GM21423 (cell line): ENCODE results near the gene ITGA8.

Source experiments
- ATAC-seq: cut with Tn5 transposase; IDR thresholded peaks from one replicate; pipeline ENCODE4 v1.9.1; 2021; ENCODE audit warnings: mild to moderate bottlenecking, moderate library complexity; ENCODE audit not compliant: unreplicated experiment

Gene ITGA8

DNA sequence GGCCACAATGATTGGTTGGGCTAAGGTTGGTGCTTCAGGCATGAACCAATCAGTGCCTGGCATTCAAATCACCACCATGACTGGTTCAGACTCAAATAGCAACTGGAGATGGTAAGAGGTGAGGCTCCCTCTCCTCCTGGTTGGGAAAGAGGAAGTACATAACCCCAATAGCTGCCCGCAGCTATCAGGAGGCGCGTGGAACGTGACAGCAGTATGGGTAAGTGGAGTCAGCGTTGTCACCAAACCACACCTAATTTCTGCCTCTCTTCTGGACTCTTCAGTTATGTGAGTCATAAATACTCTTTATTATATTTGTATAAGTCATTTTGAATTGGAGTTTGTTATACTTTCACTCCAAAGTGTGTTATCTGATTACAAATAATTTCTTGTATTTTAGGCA lies 17.9 kb upstream of the ITGA8 start:
- ATAC-seq = no peak

DNA sequence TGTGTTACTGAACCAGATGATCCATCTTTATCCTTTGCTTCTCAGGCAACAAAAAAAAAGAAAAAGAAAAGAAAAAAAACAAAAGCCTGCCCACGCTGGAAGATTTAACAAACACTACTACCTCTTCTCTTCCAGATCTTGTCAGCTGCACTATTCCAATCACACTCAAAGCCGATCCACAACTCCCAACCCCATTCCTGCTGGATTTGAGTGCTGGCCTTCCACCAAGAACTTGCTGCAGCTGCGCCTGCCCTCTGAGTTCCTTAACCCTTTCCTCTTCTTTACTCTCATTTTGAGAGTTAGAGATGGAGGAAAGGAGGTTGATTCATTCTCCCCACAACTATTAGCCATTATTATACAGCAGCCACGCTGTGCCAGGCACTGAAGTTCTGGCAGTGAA lies 16.0 kb upstream of the ITGA8 start:
- ATAC-seq = no peak

DNA sequence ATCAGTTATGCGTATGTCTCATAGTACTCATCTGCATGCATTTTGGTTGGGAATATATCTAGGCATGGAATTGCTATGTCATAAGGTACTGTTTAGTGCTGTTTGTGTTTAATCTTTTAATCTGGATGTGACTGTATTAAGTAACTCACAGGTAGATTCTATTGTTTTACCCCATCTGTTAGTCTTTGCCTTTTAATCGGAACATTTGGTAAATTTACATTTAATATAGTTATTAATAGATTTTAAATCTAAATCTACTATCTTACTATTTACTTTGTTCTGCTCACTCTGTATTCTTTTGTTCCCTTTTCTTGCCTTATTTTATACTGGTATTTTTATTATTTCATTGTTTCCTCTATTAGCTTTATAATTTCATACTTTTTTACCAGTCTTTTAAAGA lies 10.6 kb upstream of the ITGA8 start:
- no peak for ATAC-seq

DNA sequence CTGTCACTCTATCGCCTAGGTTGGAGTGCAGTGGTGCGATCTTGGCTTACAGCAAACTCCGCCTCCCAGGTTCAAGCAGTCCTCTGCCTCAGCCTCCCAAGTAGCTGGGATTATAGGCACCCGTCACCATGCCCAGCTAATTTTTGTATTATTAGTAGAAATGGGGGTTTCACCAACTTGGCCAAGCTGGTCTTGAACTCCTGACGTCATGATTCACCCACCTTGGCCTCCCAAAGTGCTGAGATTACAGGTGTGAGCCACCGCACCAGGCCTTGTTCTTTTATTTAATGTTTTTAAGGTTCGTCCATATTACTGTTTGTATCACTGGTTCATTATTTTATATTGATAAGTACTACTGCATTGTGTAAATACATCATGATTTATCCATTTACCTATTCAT lies 10.2 kb upstream of the ITGA8 start:
- ATAC-seq = no peak

DNA sequence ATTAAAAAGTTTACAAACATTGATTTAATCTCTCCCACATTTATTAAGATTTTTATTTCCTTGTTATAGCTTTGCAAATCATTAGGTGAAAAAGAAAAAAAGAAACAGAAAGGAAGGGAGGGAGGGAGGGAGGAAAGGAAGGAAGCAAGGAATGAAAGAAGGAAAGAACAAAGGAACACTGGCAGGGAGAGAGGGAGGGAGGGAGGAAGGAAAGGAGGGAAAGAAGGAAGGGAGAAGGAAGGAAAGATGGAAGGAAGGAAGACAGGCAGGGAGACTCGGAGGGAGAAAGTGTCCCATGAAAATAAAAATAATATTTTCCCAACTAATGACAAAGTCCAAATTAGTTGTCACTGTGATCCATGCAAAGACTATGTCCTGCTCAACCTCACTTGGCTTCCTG lies 6.3 kb upstream of the ITGA8 start:
- no peak for ATAC-seq

DNA sequence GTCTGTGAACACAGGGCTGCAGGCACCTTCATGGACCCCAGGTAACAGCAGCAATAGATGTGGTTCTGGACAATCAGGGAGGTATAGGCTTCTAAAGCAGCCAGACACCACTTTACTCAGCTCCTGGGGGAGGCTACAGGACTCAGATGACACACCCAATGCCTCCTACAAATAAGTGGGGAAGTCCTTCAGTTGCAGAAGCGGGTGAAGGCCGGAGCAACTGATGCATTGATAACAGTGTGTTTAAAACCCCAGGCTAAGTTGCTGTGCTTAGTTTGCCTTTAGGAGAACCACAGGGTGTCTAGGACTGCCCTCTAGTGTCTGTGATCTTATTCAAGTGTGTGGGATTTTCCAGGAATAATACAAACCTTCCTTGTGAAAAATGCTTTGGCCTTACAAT lies 5.9 kb upstream of the ITGA8 start:
- no peak for ATAC-seq

DNA sequence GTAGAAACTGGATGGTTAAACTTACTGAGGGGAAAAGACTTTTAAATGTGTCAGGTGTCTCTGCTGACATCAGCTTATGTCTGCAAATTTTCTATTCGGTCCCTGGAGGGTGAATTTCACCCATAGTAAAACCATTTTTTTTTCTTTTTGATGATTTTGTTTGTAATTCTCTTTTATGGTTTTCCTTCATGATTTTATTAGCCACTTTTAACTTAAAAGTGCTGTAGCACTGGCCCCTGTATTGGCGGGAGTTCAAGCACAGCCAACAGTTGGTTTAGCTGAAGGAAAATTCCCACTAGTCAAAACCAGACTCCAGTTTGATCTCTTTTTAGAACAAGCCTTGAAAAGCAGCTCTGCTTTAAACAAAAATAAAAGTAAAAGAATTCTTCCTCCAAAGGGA lies 5.0 kb upstream of the ITGA8 start:
- ATAC-seq = no peak

DNA sequence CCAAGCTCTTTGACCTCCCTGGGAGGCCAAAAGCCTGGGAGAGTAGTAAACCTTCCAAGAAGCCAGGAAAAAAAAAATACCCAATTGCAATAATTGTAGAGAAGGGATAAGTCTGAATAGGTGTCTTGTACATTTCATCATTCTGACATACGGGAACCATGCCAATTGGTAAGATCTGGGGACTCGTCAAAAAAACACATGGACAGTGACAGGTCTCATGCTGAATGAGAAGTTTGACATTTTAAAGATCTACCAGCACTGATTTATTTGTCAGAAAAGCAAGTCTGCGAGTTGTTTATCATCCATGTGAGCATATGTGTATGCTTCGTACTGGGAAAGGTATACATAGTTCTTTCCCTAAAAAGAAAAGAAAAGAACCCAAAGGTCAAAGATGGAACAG lies 4.1 kb upstream of the ITGA8 start:
- ATAC-seq = no peak

DNA sequence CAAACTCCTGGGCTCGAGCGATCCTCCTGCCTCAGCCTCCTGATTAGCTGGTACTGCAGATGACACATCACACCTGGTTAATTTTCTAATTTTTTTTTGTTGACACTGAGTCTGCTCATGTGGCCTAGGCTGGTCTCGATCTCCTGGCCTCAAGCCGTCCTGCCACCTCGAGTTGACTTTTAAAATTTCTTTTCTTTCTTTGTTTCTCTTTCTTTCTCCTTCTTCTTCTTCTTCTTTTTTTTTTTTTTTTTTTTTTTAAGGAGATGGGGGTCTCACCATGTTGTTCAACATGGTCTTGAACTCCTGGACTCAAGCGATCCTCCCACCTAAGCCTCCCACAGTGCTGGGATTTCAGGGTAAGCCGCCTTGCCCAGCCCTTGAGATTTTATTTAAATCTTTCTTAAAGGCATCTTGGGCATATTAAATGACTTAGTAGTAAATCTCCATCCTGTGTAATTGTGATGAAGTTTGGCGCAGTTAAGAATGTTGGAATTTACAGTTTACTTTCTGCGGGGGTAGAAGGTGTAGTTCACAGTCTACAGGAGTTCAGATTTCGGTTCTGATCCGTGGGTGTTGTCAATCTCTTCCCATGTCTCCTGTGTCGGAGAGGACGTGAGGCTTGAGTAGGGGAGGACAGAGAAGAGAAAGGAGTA lies 1.0 kb upstream of the ITGA8 start:
- no peak for ATAC-seq

DNA sequence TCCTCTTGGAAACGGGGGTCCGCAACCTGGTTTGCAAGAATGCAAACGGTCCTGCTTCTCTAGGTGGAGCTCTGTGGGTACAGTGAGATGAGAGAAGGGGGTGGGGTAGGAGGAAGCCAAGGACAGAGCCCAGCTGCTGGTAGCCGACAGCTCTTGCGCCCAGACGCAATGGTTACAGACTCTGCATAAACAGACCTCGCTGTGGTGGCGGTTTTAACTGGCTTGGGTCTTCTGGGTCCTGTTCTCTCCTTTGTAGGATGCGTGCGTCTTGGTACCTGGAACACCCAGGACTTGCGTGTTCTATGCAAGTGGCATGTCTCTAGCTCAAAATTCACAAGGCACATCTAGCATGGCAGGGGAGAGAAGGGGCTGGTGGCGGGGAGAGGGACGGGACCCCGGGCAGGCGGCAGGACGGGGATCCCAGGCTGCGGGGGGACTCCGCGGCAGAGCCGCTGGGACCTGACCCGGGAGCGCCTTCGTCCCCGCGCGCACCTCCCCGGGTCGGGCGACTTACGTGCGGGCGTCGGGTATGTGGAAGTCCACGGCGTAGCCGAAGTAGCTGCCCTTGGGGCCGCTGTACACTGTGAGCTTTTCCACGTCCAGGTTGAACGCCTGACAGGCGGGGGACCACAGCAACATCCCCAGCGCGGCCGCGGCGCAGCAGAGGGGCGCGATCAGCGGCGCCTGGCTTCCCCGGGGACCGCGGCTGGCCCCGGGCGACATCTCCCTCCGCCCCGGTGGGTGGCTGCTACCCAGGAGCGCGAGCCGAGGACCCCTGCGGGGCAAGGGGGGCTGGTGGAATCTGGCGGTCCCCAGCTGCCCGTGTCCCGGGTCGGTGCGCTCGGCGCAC lies 448 bp downstream of the ITGA8 start:
- ATAC-seq = no peak

DNA sequence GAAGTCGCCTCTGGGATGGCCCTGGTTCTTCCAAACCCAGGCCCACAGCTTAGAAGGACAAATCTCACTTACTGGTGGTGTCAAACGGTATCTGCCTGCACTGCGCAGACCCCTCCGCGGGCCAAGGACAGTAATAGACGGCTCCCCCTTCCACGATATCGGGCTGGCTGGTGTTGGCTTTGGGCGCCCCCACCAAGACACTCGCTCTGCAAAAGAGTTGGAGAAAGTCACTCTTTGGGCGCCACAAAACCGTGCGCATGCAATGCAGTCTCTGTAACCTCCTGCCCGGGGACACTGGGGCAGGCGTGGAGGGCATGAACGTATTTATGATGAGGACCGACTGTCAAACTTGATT lies 1.1 kb downstream of the ITGA8 start:
- no peak for ATAC-seq

DNA sequence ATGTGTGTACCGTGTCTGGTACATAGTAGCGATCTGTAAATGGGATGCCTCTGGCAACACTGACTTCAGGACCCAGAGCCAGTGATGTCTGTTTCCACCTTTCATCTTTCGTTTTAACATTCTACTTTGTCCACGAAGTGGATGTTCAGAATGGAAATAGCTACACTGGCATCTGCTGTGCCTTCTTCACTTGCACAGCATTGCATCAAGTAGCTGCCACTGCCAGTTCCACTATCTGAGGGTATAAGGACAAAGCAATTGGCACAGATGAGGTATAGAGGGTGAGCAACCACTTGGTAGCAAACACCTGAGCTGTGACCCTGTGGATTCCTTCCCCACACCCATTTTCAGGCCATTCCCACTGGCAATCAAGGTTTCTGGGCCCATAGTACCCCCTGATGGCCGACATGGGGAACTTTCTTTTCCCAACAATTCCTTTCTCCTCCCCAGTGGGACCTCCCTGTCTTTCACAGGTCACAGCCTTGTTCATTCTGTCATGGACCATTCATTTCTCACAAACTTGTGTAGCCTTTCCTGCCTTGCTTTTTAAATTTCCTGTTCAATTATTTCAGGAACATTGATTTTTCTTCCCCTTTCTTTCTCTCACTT lies 4.0 kb downstream of the ITGA8 start:
- no peak for ATAC-seq

DNA sequence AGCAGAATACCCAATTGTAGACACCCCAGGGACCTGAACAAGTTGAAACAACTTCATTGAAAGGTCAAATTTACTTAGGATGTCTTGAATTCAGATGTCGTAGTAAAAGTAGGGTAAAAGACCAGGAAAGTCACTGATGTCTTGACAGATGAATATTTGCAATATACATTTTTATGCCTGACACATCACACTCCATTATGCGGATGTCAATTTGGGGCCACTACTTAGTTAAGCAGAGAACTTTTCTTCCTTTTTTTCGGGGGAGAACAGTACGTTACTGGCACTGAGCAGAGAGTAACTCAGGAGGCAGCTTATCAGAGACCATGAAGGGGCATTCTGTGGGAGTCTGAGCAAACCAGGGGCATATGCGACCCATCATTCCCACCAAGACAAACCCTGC lies 4.9 kb downstream of the ITGA8 start:
- ATAC-seq = no peak

DNA sequence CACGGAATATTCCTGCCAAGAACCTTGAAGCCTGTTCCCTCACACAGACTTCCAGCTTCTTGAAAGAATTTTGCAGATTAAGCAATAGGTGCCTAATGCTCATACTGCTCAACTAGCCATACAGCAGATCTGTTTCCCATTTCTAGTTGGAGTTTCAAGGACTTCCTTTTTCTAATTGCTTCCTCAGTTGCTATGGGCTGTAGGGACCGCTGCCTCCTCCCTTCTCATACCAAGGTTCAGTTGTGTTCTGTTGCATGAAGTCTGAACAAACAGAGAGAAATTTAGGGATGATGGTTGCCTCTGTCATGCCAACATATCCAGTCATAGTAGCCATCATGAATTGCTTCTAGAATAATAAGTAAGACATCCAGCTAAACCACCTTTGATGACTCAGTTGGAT lies 6.8 kb downstream of the ITGA8 start:
- ATAC-seq = no peak

DNA sequence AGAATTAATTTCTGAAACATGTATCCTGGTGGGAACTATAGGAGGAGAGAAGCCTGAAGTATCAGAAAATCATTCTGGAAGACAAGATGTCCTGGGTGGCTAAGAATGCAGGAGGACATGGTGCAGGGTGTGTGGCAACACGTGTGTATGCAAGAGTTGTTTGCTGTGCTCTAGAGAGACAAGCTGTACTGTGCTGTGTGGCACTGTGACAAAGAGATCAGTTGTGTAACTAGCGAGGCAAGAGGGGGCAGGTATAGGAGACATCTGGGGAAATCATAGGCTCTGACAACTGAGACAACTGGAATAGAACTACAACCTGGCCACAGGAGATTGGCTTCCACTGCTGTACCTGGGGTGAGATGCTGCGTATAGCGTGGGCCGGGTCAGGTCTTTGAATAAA lies 9.3 kb downstream of the ITGA8 start:
- no peak for ATAC-seq

DNA sequence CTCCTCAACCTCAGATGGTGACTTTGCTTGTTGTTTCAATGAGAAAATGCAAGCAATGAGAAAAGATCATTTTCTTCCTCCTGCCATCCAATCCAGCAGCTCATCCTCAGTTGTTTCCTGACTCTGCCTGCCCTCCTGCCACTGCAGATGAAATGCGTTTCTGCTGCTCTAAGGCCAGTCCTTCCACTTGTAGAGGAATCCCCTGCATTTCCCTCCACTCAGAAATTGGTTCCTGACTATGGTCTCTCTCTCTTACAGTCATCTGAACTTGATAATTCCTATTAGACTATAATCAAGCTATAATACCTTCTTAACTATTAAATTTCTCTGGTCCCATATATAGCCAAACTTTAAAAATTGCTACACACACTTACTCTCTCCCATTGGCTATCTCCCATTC lies 14.4 kb downstream of the ITGA8 start:
- ATAC-seq = no peak

DNA sequence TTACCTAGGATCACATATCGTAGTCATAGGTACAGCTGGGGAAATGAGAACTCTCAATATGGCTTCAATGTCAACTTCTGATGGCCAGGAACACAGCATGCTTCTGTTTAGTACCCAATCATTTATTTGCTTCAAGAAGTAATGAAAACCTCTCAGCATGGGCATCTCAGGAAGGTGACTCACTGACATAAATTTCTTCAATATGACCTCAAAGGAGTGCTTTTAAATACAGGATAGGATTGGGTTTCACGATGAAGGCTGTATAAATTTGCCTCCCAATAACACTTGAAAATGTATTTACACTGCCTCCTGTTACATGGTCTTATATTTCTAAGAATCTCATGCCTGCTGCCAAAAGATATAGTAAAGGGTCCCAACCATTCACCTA lies 15.1 kb downstream of the ITGA8 start:
- ATAC-seq = no peak

DNA sequence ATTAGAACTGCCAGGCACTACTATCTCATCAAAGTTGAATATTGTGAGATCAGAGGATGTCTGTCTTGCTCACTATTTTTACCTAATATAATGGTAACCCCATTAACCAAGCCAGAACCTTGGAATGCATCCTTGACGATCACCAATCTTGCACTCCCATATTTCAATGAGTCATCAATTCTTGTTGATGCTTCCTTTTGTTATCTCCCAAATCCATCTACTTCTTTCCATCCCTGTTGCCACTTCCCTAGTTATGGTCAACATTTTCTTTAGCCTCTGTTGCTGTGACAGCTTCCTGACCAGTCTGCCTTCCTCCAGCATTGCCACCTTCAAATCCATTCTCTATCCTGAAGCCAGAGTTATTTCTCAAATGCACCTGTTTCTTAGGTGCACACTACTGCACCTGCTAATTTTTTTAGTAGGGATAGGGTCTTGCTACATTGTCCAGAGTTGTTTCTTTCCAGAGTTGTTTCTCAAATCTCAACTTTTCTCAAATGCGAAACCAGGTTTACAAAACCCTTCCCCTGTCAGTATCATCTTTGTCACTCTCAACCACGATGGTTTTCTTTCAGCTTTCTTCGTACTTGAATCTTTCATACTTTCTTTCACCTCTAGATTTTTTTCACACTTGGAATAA lies 15.7 kb downstream of the ITGA8 start:
- ATAC-seq = no peak

DNA sequence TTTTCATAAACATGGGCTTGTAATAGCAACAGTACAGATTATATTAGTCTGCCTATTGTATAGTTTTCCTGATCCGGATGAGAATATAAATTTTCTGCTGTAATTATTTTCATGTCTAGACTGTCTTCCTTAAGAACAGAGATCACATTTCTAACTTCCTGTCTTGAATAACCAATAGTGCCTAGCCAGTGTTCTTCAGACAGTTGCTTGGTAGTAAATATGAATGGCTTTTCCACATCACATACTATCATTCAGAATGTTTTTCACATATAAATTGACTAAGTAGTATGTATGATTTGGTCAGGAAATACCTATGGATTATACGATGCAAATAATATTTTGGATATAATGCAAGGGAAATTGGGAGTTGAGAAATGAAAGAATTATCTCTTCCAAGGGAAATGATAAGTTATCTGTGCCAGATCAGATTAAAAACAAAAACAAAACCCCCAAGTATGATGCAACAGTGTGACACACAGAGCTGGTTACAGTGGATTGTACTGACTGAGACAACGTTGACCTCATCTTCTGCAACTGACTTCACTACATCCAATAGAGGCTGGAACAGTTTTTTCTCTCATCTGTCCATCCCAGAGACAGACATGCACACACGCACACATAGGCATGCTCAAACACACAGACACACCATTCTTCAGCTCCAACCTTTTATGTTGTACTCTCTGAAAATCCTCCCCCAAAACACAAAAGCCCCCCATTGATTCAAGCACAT lies 16.4 kb downstream of the ITGA8 start:
- no peak for ATAC-seq

DNA sequence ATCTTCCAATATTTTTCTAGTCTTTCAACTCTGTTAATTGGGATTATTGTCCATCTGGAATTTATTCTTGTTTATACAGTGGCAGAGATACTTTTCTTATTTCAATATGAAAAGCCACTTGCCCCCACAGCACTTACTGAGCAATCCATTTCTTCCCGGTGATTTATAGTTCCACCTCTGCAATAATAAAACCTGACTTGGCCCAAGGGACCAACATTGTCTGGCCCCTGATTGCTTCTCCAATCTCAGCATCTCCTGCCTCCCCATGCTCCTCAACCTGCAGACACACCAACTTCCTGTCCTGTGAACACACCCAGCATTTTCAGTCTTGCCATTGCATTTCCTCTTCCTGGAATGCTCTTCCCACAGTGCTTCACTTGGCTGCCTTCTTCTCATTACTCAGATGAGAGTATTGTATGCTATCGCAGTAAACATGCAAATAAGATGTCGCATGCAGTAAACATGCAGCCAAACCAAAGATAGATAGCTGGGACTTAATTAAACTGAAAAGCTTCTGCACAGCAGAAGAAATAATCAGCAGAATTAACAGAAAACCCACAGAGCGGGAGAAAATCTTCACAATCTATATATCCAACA lies 19.5 kb downstream of the ITGA8 start:
- ATAC-seq = no peak

DNA sequence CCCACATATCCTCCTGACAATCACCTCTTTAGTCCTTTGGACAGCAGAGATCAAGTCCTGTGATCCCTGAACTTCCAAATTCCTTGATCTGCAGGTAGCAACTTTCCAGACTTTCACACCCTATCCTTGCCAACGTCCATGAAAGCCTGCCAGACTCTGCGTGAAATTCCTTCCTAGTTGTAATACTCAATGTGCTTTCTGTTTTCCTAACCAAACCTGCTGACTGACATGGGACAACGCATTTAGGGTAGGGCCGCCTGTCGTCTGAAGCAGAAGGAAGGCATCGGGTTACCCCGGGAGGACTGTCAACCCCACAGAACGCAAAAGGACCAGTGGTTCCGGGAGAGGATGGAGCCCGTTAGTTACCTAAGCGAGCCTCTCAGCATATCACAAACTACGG lies 23.9 kb downstream of the ITGA8 start:
- no peak for ATAC-seq
